ENCODE measurements around the gene AGTPBP1. TPM values are rescaled to one million over a fixed set of nuclear protein-coding genes. Genes with fewer than 3 reads are reported as not detected.

The AGTPBP1 gene
- total RNA-seq, 1 experiment from 2014 or later: 10.2 TPM

- no peak for DNase-seq (ENCODE audit: low read depth)
Observed at GRCh38 chr9:85554349-85554748, 187.4 kb downstream of the AGTPBP1 start.

GRCh38 chr9:85553475-85553874, 188.3 kb downstream of the AGTPBP1 start:
- DNase-seq (ENCODE audit: low read depth): no peak

- DNase-seq (ENCODE audit: low read depth): no peak
Observed at GRCh38 chr9:85547599-85547998, 194.2 kb downstream of the AGTPBP1 start.

- peak; percentile 15 for DNase-seq (ENCODE audit: low read depth)
Observed at GRCh38 chr9:85543196-85543595, 198.6 kb downstream of the AGTPBP1 start.

- DNase-seq (ENCODE audit: low read depth): no peak
Observed at GRCh38 chr9:85541876-85542275, 199.9 kb downstream of the AGTPBP1 start.

DNA sequence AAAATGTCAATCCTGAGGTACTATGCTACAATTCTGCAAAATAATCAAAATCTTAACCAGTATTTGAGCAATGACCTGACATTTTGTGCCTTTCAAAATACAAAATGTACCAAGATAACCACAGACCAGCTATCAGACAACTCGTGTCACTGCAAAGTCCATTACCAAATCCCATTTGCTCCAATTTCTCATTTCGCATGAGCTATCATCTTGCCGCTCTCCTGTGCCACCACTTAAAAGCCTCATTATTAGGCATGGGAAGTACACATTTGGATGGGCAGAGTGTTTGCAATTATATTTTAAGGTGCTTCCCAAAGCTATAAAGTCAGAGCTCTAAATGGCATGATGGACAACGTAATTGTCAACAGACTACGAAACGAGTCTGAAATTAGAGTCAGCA, 205.2 kb downstream of the AGTPBP1 start:
- DNase-seq (ENCODE audit: low read depth): no peak

- peak; percentile 45 for DNase-seq (ENCODE audit: low read depth)
Observed at GRCh38 chr9:85536076-85536475, 205.7 kb downstream of the AGTPBP1 start.

GRCh38 chr9:85534340-85534739, 207.4 kb downstream of the AGTPBP1 start:
- DNase-seq (ENCODE audit: low read depth): no peak

DNA sequence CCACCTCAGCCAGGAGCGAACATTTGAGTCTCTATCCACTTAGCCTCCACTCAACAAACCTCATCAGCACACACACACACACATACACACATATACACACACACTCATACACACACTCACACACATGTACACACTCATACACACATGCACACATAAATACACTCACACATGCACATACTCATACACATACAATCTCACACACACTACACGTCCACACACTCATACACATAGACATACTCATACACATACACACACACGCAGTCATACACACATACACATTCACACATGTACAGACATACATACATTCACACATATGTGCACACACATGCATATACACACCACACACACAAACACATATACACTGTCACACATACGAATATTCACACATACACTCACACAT, 208.2 kb downstream of the AGTPBP1 start:
- DNase-seq (ENCODE audit: low read depth): no peak

DNA sequence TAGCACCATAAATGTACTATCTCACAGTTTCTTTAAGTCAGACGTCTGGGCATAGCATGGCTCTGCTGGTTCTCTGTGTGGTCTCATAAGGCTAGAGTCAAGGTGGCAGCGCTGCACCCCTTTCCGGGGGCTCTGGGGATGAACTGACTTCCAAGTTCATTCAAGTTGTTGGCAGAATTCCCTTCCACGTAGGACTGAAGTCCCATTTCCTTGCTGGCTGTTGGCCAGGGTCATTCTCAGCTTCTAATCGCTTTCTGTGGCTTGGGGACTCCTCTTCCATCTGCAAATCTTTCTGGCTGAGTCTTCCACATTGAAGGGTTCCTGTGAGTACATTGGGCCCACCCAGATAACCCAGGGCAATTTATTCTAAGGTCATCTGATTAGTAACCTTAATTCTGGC, 211.0 kb downstream of the AGTPBP1 start:
- no peak for DNase-seq (ENCODE audit: low read depth)

DNA sequence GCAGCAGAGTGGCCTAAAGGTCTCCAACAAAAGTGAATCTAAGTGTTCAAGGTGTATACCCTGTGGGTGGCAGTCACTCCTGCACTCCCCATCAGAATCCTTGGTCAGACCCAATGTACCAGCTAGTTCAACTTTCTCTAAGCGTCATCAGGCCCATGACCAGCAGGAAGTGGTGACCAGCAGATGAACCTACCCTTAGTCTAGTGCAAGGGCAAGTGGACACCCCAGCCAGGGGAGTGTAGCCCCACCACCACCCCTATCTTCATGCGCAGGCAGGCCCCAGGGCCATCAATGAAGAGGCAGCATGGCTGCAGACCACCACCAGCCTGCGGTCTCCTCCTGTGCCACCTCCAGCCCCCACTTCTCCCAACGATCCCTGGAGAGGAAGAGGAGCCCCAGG, 213.1 kb downstream of the AGTPBP1 start:
- DNase-seq (ENCODE audit: low read depth): no peak

- no peak for DNase-seq (ENCODE audit: low read depth)
Observed at GRCh38 chr9:85528142-85528541, 213.6 kb downstream of the AGTPBP1 start.

GRCh38 chr9:85527331-85528020, 214.3 kb downstream of the AGTPBP1 start:
- DNase-seq (ENCODE audit: low read depth): no peak

GRCh38 chr9:85524531-85524930, 217.2 kb downstream of the AGTPBP1 start:
- peak; percentile 10 for DNase-seq (ENCODE audit: low read depth)

DNA sequence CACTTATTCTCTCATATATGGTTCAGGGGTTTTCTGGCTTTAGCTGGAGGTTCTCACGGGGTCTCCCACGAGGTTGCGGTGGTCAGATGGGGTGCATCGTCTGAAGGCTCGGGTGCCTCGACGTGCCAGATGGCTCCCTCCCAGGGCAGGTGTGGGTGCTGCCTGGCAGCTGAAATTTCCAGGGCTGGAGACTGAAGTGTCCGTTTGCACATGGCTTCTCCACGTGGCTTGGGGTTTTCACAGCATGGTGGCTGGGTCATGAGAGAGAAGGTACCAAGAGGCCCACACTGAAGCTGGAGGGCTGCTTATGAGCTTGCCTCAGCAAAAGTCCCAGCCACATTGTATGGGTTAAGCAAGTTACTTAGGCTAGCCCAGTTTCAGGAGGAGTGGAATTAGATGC, 218.6 kb downstream of the AGTPBP1 start:
- DNase-seq (ENCODE audit: low read depth): no peak

- no peak for DNase-seq (ENCODE audit: low read depth)
Observed at GRCh38 chr9:85522459-85523092, 219.2 kb downstream of the AGTPBP1 start.

- DNase-seq (ENCODE audit: low read depth): no peak
Observed at GRCh38 chr9:85521371-85522197, 220.2 kb downstream of the AGTPBP1 start.

GRCh38 chr9:85516976-85517637, 224.6 kb downstream of the AGTPBP1 start:
- peak; percentile 12 for DNase-seq (ENCODE audit: low read depth)

- no peak for DNase-seq (ENCODE audit: low read depth)
Observed at GRCh38 chr9:85516455-85516854, 225.3 kb downstream of the AGTPBP1 start.

- DNase-seq (ENCODE audit: low read depth): peak; percentile 21
Observed at GRCh38 chr9:85515021-85515420, 226.7 kb downstream of the AGTPBP1 start.

DNA sequence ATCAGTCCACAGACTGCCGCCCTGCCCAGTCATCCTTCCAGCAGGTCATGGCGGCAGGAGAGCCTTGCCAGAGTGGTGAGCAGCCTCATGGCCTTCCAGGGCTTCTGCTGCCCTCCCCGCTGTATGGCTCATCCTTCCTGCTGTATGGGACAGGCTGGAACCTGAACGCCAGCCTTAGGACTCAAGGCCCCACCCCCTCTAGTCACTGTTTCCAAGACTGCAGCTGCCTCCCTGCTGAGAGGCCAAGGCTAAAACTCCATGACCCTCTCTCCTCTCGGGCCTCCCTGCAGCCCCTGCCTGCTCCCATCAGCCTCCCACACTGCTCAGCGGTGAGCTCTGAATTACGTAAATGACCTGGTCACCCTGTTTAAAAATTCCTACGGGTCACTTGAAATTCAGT, 227.5 kb downstream of the AGTPBP1 start:
- peak; percentile 48 for DNase-seq (ENCODE audit: low read depth)

- DNase-seq (ENCODE audit: low read depth): peak; percentile 52
Observed at GRCh38 chr9:85511746-85512145, 230.0 kb downstream of the AGTPBP1 start.

Data from HT1080 (cell line).